GM19438 (cell line): ENCODE results near the gene CPLX3.

Source experiments
- ATAC-seq: cut with Tn5 transposase; IDR thresholded peaks from one replicate; pipeline ENCODE4 v1.9.1; 2021; ENCODE audit warnings: low read depth; ENCODE audit not compliant: unreplicated experiment

The CPLX3 gene

DNA sequence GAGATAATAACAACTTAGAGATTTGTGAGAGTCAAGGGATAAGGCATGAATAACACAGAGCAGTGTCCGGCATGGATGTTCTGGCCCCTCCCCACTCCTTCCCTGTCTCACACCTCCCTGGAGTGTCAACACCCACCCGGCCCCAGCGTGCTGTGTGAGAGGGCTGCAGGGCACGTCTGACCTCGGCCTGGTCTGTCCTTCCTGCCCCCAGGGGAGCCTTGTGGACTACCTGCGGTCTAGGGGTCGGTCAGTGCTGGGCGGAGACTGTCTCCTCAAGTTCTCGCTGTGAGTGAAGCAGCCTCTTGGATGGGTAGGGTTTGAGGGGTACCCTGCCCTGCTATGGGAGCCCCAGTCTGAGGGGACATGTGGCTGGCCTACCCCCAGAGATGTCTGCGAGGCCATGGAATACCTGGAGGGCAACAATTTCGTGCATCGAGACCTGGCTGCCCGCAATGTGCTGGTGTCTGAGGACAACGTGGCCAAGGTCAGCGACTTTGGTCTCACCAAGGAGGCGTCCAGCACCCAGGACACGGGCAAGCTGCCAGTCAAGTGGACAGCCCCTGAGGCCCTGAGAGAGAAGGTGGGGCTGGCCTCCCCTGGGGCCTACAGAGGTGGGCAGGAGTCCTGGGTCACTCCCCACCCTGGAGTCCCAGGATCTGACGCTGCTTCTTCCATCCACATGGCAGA is 25.0 kb upstream of the CPLX3 start:
- no peak for ATAC-seq

GRCh38 chr15:74802290-74802689 is 24.1 kb upstream of the CPLX3 start:
- no peak for ATAC-seq

DNA sequence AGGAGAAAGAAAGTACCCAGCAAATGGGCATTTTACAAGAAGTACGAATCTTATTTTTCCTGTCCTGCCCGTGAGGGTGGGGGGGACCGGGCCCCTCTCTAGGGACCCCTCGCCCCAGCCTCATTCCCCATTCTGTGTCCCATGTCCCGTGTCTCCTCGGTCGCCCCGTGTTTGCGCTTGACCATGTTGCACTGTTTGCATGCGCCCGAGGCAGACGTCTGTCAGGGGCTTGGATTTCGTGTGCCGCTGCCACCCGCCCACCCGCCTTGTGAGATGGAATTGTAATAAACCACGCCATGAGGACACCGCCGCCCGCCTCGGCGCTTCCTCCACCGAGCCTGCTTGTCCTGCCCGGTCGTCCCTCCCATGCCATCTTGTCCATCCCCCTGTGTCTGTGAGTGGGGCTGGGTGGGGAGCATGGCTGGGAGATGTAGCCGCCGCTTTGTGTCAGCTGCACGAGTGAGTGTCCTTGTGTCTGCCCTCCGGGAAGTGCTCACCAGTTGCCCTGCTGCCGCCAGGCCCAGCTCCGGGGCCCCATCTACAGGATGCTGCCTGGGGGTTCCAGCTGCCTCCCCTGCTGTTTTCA is 23.5 kb upstream of the CPLX3 start:
- ATAC-seq: no peak

- no peak for ATAC-seq
These were observed 21.5 kb upstream of the CPLX3 start for GRCh38 chr15:74804935-74805334.

DNA sequence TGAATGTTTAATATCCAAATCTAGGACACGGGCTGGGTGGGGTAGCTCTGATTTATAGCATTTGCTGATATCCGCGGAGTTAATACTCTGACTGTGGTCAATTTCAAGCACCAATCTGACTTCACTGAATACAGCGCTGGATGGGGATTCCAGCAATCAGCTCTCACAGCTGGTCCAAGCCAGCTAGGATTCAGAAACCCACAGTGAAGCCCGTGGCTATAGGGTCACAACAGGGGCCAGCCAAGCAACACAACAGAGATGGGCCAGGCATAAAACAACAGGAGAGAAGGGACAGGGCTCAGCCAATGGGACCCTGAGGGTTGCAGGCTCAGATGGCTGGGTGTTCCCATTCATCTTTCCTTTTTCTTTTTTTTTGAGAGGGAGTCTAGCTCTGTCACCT is 19.1 kb upstream of the CPLX3 start:
- no peak for ATAC-seq

- ATAC-seq: no peak
These were observed 18.2 kb upstream of the CPLX3 start for GRCh38 chr15:74808078-74808839.

GRCh38 chr15:74808840-74809229 is 17.6 kb upstream of the CPLX3 start:
- ATAC-seq: no peak

DNA sequence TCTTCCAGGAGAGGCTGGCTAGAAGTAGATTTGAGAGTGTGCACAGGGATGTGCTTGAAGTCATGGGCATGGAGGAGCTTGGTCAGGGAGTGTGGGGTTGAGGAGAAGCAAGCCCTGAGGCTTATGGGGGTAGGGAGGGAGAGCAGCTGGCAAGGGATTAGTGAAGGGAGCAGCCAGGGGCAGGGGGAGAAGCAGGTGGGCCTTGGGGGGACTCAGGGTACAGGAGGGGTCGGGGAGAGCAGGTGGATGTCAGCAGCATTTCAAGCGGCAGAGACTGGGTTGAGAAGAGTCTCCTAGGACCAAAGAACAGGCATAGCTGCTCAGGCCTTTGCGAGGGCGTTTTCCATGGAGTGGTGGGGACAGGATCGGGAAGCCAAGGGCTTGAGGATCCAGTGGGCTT is 17.2 kb upstream of the CPLX3 start:
- ATAC-seq: no peak

- ATAC-seq: no peak
These were observed 16.5 kb upstream of the CPLX3 start for GRCh38 chr15:74809956-74810355.

GRCh38 chr15:74812533-74812932 is 13.9 kb upstream of the CPLX3 start, which contains the start of gene LMAN1L:
LMAN1L (plus strand) TSS chr15:74812835; CDS start chr15:74812855, 20 bp downstream.
- ATAC-seq: no peak

DNA sequence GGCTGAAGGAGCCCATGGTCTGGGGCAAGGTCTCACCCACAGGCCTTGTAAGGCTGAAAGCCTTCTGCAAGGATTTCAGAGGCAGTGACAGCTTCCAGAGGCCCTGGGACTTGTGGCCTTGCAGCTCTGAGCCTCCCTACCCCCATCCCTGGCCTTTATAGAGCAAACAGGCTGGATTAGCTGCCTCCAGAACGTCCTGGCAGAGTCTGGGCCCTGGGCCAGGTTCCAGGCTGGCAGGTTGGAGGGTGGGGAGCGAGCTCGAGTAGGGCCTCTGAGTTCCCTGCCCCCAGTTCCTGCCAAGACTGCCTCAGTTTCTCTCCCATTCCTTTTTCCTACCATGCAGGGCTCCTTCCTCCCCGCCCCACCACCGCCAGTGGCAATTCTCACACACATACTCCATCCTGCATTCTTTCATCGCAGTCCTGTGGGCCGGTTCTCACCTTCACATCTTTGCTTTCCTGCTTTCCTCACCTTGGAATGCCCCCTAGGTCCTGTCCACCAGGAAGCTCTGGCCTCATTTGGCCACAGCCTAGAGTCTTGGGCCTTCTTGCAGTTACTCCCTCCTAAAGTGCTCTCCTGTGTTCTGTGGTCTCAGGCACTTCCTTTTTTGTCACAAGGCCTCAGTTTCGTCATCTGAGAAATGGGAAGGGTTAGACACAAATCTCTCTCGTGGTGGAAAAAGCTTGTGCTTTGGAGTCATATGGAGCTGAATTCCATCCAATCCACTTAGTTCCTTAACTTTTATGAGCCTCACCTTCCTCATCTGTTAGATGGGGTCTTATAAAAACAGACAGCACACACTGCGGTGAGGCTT is 11.1 kb upstream of the CPLX3 start:
- ATAC-seq: no peak

DNA sequence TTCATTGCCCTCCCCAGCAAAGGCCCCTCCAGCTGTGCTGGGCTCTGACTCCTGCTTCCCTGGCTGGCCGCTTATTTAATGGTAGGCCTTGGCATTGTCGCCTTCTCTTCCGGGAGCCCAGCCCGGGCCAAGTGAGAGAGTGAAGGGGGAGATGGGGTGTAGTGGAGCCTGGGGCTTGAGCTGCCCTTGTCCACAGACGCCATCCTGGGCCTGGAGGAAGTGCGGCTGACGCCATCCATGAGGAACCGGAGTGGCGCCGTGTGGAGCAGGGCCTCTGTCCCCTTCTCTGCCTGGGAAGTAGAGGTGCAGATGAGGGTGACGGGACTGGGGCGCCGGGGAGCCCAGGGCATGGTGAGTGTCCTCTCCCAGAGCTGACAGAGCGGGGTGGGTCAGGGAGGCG is 10.5 kb upstream of the CPLX3 start:
- ATAC-seq: no peak

- ATAC-seq: no peak
These were observed 9.6 kb upstream of the CPLX3 start for GRCh38 chr15:74816624-74817369.

- ATAC-seq: no peak
These were observed 9.1 kb upstream of the CPLX3 start for GRCh38 chr15:74817370-74817737.

- ATAC-seq: no peak
These were observed 6.4 kb upstream of the CPLX3 start for GRCh38 chr15:74820056-74820455.

GRCh38 chr15:74821091-74821789 is 5.2 kb upstream of the CPLX3 start:
- no peak for ATAC-seq

DNA sequence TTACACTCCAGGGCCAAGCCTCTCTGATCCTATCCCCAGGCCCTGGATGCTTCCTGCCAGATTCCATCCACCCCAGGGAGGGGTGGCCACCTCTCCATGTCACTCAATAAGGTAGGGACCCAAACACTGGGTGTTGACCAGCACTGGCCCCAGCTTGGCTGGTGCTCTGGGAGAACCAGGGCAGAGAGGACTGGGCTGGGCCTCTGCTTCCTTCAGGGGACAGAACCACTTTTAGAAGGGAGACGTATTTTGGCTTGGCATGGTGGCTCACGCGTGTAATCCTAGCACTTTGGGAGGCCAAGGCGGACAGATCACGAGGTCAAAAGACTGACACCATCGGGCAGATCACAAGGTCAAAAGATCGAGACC is 4.7 kb upstream of the CPLX3 start:
- no peak for ATAC-seq

GRCh38 chr15:74822233-74822632 is 4.2 kb upstream of the CPLX3 start:
- no peak for ATAC-seq

DNA sequence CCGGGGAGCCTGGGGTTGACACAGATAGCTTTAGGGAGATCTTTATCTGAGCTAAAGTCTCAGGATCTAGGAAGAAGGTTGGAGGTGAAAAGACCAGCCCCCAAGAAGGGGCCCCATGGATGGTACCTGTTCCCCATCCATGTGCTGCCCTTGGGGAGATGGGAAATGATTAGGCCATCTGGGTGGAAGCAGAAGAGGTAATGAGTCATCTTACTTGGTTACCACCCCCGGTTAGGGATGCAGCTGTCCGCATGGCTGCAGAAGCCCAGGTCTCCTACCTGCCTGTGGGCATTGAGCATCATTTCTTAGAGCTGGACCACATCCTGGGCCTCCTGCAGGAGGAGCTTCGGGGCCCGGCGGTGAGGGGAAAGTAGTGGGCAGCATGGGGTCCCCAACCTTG is 3.1 kb upstream of the CPLX3 start:
- no peak for ATAC-seq

DNA sequence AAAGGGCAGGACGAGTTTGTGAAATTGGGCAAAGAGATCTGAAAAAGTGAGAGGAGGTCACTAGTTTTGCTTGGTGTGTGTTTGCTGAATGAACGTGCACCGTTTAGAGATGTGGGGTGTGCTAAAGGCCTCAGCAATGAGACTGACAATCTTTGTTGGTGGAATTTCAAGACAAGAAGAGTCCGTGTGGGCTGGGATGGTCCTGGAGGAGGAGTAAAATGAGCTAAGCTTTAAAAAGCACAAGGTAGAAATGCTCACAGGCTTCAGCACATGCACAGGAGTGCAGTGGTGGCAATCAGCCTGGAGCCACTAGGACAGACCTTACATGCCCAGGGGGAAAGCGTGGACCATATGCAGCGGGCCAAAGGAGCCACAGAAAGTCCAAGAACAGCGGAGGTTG is 1.5 kb upstream of the CPLX3 start:
- no peak for ATAC-seq
